ENCODE data around the gene TPST1.
"Not testable (repeated sequence)": the region's sequence is repeated elsewhere in the genome, so short reads cannot be mapped to it uniquely, and the experiment has no call there.

Gene TPST1

DNA sequence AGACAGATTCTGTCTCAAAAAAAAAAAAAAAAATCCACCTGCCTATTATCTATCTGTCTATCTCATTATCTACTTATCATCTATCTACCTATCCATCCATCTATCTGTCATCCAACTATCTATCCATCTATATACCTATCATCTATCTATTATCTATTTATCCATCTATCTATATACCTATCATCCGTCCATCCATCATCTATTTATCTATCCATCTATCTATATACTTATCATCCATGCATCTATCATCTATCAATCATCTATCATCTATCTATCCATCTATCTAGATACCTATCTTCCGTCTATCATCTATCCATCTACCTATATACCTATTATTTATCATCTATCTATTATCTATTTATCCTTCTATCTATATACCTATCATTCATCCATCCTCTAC, 16.5 kb upstream of the TPST1 start:
- DNase-seq (ENCODE audit: low spot score): no peak

- no peak for DNase-seq (ENCODE audit: low spot score)
Observed at GRCh38 chr7:66189695-66190503, 15.2 kb upstream of the TPST1 start.

DNA sequence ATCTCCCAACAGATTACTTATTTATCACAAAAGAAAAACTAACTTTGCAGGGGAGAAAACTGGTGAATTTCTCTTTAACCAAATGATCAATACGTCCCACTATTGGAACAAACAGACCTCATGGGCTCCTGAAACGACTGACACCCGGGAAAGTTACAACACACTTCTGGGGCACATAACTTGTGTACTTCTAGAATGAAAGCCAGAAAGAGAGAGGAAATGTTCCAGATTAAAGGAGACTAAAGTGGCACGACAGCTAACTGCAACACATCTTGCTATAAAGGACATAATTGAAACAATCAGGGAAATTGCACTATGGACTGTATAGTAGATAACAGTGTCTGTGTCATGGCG, 14.7 kb upstream of the TPST1 start:
- DNase-seq (ENCODE audit: low spot score): no peak

DNA sequence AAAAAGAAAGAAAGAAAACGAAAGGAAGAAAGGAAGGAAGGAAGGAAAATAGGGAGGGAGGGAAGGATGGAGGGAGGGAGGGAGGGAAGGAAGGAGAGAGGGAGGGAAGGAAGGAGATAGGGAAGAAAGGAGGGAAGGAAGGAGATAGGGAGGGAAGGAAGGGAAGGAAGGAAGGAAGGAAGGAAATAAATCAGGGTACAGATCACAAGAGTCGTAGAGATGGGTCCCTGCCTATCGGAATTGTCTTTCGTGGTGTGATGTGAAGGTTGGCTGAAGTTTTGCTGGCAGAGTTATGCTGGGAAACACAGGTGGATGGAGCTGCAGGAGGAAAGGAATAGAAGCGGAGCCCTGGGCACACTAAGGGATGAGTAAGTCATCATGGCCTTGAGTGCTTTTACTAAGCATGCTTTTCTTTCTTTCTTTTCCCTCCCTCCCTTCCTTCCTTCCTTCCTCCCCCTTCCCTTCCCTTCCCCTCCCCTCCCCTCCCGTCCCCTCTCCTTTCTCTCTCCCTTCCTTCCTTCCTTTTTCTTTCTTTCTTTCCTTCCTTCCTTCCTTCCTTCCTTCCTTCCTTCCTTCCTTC, 11.9 kb upstream of the TPST1 start:
- no peak for DNase-seq (ENCODE audit: low spot score)

DNA sequence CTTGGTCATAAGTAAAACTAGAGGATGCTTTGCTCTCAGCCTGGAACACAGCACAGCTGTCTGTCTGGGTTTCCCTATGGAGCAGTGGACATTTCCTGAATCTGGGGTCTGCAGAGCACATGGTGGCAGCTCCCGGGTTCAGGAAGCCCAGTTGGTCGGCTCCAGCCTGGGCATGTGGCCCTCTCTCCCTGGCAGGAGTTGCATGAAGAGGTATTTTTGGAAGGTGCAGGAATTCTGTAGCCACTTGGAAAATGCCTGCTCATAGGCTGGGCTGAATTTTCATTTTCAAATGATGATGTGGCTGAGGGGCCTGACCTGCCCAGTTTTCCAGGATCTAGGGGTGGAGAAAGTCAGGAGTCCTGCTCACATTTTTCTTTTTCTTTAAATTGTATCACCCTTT, 6.7 kb upstream of the TPST1 start:
- no peak for DNase-seq (ENCODE audit: low spot score)

DNA sequence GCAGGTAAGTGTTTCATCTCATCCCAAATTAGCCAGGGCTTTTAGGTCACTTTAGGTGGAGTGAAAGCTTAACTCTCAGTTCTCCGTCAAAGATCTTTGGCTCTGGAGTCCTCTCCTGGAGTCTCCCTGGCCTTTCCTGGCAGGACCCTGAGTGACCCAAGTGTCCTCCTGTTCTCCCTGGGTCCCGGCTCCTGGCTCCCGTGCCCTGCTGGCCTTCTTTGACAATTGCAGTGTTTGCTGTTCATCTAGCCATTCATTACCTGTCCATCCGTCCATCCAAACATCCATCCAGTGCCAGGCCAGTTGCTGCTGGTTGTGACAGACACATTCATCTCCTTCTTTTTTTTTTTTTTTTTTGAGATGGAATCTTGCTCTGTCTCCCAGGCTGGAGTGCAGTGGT, 6.2 kb upstream of the TPST1 start:
- no peak for DNase-seq (ENCODE audit: low spot score)

GRCh38 chr7:66202441-66202840, 2.7 kb upstream of the TPST1 start:
- DNase-seq (ENCODE audit: low spot score): no peak

DNA sequence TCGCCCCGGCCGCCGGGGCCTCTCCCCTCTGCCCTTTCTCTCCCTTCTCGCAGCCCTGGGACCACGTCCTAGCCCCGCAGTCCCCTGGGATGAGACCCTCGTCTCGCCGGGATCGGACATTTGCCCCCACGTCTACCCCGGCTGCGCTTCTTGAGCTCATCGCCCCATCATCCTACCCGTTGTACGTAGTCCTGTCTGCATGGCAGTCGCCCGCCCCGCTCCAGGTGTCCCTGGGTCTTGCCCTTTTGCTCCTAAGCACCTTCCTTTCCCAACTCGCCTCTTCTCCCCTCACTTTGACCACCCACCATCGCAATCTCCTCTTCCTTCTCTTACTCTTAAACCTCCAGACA, 582 bp downstream of the TPST1 start:
- no peak for DNase-seq (ENCODE audit: low spot score)

DNA sequence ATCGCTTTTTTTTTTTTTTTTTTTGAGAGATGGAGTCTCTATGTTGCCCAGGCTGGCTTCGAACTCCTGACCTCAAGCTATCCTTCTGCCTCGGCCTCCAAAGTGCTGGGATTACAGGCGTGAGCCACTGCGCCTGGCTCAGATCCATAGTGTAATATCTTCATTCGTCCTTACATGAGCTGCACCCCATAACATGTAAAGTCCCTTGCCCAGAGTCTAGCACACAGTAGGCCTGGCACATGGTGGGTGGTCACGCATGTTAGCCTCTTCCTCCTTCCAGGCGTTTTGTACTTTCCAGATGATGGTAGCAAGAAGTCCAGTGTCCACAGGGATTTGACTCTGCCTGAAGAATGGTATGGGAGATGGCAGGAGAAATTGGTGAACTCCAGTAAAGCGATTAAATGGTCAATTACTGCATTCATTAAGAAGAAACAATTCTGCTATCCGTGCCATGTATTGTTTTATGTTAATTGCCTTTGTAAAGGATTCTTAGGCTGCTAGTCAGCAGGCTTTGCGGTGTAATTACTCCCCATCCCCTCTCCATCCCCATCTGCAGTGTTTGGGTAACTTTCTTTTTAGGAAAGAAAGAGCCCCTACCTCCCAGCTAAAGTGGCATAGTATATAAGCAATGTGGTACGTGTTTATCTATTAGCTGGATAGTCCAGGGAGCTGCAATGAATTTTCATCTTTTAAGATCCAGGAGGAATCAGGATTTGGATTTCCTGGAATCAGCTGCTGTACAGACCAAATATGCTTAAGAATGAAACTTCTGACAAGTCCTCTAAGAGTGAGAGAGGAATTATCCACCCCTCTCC, 1.2 kb downstream of the TPST1 start:
- no peak for DNase-seq (ENCODE audit: low spot score)

DNA sequence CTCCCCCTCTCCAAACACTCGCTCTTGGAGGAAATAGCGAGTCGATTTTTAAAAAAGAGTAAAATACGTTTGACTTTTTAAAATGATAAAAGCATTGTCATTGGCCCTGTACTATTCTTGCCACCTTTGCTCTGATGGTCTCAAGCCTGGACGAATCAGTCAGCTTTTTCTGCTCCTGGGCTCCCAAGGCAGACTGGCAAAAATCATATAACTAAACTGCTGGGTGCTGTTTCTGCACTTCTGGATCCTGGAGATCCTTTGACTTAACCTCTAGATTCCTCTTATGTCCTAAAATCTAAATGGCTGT, 1.8 kb downstream of the TPST1 start:
- DNase-seq (ENCODE audit: low spot score): no peak

- no peak for DNase-seq (ENCODE audit: low spot score)
Observed at GRCh38 chr7:66207540-66207939, 2.4 kb downstream of the TPST1 start.

GRCh38 chr7:66211429-66211828, 6.3 kb downstream of the TPST1 start:
- DNase-seq (ENCODE audit: low spot score): peak; percentile 17

DNA sequence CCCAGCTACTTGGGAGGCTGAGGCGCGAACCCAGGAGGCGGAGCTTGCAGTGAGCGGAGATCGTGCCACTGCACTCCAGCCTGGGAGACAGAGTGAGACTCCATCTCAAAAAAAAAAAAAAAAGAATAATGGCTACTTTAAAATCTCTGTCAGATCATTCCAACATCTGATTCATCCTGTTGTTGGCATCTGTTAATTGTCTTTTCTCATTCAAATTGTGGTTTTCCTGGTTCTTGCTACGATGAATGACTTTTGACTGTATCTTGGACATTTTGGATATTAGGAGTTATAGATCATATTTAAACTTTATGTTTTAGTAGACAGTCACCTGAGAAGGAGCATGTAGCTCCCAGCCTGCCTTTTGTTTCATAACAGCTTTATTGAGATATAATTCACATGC, 8.5 kb downstream of the TPST1 start:
- peak; percentile 22 for DNase-seq (ENCODE audit: low spot score)

DNA sequence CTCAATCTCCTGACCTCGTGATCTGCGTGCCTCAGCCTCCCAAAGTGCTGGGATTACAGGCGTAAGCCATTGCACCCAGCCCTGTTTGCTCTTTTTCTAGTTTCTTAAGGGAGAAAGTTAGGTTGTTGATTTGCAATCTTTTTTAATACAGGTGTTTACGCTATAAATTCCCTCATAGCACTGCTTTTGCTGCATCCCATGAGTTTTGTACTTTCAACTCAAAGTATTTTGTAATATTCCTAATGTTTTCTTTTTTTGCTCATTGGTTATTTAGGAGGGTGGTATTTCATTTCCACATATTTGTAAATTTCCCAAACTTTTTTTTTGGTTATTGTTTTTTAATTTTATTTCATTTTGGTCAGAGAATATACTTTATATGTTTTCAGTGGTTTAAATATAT, 11.6 kb downstream of the TPST1 start:
- no peak for DNase-seq (ENCODE audit: low spot score)

DNA sequence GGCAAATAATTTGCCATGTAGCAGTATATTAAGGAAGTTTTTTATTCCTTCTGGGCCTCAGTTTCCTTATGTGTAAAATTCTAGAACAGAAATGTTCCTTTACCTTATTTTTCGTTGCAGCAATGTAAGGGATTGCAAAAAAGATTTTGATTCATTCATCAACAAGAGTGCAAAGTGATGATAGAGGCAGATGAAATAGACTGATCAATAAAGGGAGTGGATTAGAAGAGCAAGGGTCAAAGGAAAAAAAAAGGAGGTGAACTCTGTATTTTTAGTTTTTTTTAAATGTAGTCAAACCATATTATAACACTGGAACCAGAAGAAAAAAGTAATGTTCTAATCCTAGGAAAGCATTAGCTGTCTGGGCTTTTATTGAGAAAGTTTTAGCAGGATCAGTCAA, 14.7 kb downstream of the TPST1 start:
- DNase-seq (ENCODE audit: low spot score): no peak

DNA sequence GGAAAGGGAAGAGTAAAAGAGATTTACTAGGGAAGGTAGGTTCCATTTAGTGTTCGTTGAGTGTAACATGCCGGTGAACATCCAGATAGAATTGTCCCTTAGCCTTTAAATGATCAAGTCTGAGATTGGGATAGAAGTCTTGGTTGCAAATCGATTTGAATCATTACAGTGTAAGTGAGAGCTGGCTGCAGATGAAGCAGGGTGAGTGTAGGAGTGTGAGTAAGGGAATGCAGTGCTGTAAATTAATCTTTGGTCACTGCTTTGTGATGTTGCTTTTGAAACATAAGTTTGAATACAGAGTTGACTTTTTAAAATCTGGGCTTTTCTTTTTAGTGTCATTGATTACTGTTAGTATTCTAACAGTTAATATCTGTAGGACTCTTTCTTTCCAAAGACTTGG, 16.3 kb downstream of the TPST1 start:
- DNase-seq (ENCODE audit: low spot score): no peak

GRCh38 chr7:66227808-66228207, 22.7 kb downstream of the TPST1 start:
- DNase-seq (ENCODE audit: low spot score): no peak

DNA sequence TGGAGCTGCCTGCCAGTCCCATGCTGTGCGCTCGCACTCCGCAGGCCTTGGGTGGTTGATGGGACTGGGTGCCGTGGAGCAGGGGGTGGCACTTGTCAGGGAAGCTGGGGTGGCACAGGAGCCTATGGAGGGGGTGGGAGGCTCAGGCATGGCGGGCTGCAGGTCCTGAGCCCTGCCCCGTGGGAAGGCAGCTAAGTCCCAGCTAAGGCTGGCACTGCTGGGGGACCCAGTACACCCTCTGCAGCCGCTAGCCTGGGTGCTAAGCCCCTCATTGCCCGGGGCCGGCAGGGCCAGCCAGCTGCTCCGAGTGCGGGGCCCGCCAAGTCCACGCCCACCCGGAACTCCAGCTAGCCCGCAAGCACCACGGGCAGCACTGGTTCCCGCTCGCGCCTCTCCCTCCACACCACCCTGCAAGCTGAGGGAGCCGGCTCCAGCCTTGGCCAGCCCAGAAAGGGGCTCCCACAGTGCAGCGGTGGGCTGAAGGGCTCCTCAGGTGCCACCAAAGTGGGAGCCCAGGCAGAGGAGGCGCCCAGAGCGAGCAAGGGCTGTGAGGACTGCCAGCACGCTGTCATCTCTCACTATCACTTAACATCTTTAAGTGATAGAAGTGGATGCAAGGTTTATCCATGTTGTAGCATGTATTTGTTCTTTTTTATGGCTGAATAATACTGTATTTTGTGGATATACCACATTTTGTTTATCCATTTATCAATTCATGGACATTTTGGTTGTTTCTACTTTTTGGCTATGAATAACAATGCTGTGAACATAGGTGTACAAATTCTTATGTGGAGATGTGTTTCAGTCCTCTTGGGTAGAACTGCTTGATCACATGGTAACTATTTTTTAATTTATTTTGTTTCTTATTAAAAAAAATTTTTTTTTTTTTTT, 26.4 kb downstream of the TPST1 start:
- not testable (repeated sequence) for DNase-seq (ENCODE audit: low spot score)

DNA sequence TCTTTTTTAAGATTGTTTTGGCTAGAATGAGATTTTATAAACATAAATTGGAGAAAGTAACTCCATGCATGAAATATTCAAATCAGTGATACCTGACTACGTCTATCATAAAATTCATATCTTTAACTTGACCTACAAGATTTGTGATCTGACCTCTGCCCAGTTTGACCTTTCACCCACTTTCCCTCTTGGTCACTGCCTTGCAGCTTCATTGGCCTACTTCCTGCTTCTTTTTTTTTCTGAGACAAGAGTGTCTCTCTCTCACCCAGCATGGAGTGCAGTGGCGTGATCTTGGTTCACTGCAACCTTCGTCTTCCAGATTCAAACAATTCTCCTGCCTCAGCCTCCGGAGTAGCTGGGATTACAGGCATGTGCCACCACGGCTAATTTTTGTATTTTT, 28.5 kb downstream of the TPST1 start:
- no peak for DNase-seq (ENCODE audit: low spot score)

- DNase-seq (ENCODE audit: low spot score): peak; percentile 50
Observed at GRCh38 chr7:66236713-66237303, 31.7 kb downstream of the TPST1 start.

- no peak for DNase-seq (ENCODE audit: low spot score)
Observed at GRCh38 chr7:66237906-66238772, 33.0 kb downstream of the TPST1 start.
